GF-D8 (cell line): Measurements from ENCODE around the gene KRTAP10-6.
"Not testable (repeated sequence)": the region's sequence is repeated elsewhere in the genome, so short reads cannot be mapped to it uniquely, and the experiment has no call there.

Experiments
- DNase-seq: peaks from one replicate; lab custom pipeline; 2025; lab: John Stamatoyannopoulos, UW

KRTAP10-6 gene

DNA sequence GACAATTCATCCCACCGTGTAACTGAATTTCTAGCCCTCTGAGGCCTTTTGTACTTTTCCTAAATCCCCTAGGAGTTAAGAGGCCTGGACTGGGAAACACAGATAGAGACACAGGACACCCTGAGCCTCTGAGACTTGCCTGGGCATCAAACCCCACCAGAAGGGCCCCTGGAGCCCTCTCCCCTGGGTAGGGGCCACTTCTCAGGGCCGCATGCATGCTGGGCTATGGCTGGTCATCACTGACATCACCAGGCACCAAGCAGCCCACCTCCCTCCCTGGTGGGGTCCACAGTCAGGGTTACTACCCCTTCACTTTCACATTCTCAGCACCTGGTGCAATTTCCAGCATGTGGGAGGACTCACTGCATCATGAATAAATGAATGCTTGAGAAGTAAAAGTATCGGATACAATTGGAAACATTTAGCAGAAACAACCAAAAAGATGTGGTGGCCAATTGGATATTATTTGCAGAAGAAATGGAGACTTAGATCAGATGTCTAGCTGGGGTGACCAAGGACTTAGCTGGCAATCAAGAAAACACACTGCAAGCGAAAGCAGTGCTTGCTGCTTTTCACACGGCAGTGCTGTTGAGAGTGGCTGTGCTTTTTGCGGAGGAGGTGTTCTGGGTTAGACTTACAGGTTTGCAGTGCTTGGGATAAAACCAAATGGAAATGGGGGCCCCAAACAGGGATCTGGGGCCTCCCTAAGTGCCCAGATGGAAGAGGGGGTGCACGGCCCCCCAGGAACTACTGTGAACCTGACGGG lies 7.1 kb upstream of the KRTAP10-6 start:
- DNase-seq, result no peak

DNA sequence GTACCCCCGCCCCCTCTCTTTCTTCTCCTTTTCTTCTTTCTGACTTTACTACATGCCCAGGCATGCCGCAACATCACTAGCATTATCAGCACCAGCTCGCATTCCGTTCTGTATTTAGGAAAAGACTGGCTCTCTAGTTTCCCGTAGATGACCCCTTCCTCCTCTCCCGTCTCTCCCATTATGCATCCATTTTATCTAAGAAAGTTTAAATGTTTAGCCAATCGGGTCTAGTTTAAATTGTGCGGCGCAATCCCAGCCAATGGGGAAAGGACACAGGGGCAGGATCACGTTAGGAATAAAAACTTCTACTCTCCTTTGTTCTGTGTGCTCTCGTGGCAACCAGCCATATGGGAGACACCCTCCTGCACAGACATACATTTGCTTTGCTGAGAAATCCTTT lies 5.8 kb upstream of the KRTAP10-6 start:
- DNase-seq, result no peak

DNA sequence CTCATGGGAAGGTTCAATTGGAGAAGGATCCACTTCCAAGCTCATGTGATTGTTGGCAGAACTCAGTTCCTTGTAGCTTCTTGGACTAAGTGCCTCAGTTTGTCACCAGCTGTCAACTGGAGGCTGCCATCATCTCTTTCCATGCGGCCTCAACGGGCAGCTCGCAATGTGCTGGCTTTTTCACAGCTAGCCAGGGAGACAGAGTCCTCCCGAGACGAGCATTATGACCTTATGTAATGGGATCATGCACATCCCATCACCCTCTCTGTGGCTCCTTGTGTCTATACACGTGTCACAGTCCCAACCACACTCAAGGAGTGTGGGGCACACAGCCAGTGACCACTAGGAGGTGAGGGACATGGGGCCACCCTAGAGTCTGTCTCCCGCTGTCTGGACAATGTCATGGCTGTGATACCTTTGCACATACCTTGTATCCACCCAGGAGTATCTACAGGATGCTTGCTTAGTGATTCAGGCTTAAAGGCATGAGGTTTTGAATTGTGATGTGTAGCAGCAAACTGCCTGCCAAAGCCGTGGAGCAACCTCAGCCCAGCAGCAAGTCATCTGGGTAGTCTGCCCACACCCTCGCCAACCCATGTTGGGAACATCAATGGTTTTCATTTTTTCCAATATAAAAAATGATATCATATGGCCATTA lies 3.9 kb upstream of the KRTAP10-6 start:
- DNase-seq, result no peak

DNA sequence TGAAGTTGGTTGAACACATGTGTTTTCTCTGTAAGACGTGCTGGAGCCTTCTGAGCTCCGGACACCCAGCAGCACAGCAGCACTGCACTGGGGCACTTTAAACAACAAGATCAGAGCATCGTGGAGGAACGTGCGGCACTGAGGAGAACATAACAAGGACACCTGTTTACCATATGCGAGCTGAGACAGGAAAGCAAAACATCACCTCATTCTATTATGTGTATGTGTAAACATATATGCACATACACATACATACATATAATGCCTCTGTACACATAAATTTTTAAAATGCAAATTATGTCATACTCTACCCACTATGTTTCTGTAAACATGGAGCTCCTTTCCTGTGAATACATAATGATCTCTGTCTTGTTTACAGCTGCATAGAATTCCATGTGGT lies 3.2 kb upstream of the KRTAP10-6 start:
- DNase-seq, result no peak

DNA sequence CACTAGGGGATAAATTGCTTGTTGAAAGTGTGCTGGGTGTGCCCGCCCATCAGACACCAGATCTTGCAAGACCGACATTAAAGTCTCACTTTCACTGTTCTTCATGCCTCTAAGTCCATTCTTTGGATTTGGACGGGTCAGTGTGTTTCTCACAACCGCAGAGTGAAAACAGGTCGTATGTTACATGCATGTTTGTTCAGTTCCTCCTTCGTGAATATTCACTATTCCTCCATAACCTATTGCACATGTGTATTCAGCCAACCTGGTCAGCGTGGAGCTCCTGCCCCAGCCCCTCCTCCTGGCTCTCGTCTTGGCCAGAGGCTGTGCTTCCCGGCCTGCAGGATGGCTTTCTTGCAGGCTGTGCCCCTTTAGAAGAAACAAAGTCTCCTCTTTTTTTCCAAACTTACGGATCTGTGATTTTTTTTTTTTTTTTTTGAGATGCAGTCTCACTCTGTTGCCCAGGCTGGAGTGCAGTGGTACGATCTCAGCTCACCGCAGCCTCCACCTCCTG lies 2.2 kb upstream of the KRTAP10-6 start:
- no peak for DNase-seq

DNA sequence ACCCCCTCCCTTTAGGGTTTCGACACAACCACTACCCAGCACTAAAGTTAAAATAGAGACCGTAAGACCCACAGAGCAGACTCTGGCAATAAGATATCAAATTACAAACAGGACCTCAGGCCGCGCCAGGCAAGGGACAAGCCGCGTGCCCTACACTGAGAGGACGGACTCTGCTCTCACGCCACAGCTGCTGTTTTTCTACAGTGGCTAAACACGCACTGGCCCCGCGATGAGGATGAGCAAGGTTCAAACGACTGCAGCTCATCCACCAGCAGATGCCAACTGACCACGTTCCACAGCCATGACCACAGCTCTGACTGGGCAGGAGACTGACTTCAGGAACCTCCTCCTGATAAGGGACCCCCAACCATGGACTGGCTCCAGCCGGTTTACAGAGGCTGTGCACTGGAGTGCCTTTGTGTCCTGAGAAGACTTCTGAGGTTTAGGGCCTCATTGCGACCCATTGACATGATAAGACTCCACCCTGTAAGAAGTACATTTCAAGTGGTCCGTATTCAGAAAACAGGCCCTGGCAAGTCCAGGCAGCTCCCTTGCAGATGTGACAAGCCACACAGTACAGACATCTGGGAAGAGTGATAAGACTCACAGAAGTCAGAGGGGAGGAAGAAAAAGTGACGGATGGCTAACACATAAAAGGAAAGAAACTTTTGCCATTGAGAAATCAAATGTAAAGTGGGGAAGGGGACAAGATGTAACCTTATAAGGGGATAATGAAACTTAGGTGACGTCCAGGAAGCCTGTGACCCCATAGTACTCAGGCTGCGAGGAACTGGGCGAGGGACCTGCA lies 1.5 kb upstream of the KRTAP10-6 start:
- no peak for DNase-seq

DNA sequence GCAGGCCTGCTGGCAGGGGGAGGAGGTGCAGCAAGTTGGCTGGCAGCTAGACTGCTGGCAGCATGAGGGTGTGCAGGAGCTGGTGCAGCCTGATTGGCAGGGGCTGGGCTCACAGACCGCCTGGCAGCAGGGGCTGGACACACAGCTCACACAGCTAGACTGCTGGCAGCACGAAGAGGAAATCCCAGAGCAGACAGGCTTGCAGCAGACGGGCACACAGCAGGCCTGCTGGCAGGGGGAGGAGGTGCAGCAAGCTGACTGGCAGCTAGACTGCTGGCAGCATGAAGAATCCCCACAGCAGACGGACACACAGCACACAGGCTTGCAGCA lies 539 bp downstream of the KRTAP10-6 start:
- DNase-seq, result not testable (repeated sequence)

DNA sequence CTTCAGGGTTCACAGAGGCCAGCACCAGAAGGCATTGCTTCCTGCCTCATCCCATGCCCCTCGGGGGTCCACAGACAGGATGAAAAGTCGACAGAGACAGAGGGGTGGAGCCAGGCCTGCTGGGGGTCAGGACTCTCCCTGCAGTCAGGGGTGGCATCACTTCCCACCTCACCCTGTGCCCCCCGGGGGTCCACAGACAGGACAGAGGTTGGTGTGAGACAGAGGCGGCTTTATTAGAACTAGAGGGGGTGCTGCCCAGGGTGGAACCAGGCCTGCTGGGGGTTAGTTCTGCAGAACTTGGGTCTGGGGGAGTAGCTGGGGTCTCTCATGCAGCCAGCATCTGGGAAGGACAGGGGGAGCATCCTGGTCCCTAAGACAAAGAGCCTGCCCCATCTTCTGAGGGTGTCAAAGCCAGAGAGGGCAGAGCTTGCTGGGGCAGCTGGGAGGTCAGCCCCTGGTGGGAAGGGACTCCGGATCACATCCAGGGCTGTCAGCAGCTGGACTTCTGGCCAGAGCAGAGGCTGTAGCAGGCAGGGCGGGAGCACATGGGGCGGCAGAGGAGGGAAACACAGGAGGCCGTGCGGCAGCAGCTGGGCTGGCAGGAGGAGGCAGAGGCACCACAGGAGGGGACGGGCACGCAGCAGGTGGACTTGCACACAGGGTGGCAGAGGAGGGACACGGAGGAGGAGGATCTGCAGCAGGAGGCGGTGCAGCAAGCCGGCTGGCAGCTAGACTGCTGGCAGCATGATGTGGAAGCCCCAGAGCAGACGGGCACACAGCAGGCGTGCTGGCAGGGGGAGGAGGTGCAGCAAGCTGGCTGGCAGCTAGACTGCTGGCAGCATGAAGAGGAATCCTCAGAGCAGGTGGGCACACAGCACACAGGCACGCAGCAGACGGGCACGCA lies 1.2 kb downstream of the KRTAP10-6 start:
- DNase-seq, result not testable (repeated sequence)

DNA sequence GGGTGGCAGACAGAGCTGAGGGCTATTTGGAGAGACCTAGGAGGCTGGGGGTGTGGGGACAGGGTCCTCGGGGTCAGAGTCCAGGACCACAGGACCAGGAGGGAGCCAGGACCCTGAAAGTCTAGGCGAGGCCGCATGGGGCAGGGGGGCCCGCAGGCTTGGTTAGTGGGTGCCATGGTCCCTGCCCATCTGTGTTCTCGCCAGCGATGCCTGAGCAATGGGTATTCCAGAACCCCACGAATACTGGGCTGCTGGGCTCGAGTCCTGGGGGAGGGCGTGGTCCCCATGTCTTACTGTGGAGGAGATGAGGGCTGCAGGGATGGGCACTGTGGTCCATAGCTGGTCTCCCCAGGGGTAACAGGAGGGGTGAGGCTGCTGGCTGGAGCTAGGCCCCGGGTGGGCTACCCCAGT lies 2.0 kb downstream of the KRTAP10-6 start:
- no peak for DNase-seq

DNA sequence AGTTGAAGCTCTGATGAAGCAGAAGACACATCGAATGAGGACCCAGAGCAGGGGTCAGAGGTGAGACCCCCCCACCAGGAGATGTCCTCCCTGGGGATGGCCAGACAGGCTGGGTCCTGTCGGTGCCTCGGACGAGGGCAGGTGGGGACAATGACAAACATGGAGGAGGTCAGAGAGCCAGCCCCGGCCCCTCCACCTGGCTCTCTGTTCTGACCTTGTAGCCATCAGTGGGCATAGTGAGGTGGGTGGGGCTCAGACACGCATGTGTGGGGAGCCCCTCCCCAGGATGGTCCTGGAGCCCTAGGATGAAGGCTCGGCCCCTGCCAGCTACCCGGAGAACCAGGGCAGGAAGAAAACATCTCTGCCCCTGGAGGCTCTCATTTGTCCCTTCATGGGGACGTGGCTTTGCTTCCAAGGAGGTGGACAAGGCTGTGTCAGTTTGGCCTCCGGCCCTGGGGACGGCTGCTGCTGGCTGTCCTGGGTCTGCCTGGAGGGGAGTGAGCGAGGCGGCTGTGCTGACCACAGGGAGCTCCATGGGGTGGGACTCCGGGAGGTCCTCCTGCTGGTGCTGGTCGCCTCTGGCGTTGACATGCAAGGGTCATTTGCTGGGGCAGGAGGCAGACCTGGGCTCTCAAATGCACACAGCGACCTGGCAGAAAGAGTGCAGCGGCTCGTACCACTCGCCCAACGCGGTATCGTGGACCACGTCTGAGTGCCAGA lies 2.6 kb downstream of the KRTAP10-6 start:
- DNase-seq, result no peak

DNA sequence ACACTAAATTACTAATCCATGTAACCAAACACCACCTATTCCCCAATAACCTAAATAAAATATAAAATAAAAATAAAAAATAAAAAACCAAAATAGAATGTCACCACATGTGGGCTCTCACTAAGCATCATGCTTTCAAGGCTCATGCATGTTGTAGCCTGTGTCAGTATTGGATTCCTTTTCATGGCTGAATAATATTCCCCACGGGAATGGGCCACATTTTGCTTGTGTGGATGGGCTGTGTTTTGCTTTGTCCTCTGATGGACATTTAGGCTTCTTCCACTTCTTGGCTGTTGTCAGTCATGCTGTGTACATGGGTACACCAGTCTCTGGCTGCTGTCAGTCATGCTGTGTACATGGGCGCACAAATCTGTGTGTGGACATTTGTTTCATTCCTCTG lies 3.2 kb downstream of the KRTAP10-6 start:
- DNase-seq, result no peak

DNA sequence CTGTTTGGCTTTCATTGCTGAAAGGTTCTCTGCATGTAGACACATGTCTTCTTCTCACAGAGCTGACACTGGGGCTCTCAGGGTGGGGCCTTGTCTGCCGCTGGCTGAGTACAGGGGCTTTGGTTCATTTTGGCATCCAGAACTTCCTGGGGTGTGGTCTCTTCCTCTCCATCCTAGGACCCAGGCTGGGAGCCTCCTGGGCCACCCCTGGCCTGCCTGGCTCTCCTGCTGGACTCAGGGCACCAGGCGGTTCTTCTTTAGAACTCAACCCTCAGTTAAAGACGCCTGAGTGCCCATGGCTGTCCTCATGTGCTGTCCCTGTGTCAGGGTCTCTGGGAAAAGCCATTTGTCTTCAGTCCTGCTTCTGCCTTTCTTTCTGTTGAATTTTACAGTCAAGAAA lies 6.4 kb downstream of the KRTAP10-6 start:
- no peak for DNase-seq

DNA sequence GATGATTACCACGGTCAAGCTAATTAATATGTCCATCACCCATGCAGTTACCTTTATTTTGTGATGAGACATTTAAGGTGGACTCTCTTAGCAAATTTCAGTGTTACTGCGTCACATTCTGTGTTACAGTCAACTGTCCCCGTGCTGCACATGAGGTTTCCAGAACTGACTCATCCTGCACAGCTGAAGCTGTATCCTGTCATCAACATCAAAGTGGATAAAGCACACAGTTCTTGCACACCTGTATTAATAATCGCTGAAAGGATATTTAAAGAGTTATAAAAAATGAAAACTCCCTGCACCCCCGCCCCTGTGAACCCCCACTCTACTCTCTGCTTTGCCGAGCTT lies 8.5 kb downstream of the KRTAP10-6 start:
- DNase-seq, result no peak

DNA sequence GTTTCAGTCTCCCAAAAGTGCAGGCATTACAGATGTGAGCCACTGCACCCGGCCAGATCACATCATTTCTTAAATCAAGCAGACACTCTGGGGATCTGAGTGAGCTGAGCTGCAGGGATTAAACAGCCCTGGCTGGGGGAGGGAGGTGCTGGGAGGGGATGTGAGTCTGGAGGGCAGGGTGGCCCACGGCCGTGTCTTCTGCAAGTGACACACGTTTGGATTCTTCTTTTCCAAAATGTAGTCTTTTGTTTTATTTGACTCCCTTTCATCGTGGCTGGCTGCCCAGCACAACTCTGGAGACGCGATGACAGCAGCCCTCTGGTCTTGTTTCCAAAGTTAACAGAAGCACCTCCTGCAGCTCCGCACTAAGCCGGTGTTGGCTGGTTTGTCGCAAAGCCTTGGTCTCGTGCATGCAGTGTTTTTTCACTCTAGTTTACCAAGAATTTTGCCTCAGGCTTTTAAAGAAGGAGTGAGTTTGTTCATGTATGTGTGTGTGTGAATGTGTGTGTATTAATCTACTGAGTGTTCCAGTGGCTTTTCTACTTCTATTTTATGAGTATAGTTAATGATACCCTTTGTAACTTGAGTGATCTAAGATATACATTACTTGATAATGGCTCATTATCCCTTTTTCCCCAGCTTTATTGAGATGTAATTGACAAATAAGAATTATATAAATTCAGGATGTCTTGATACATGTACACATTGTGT lies 9.1 kb downstream of the KRTAP10-6 start:
- DNase-seq, result no peak

DNA sequence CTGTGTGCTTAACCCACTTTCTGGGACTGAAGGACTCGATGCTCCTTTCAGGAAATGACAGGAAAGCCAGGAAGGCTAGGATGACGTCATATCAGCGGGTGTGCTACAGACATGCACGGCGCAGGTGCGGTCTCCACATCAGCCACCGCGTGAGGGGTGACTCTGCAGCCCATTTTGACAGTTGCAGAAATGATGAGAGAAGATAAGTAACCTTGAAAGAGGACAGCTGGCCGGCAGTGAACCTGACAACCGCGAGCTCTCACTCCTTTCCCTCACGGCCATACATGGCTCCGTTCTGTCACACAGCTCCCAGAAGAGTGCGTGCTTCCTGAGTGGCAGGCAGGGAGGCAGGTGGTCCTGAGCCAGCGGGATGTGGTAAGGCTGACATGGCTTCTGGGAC lies 10.2 kb downstream of the KRTAP10-6 start:
- no peak for DNase-seq

DNA sequence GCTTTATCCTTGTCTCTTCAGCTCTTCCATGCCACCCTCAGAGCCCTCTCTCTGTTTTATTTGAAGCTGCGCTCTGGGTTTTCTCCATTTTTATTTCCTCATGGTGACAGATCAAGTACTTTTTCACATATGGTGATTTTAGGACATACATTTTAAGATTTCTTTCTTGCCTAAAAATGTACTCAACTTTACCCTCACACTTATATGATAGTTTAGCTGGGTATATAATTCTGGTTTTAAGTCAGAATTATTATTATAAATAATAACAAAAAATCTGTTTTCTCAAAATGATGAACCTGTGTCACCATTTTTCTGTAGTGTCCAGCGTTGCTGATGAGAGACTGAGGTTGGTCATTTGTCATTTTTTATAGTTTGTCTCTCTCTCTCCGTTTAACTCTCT lies 11.1 kb downstream of the KRTAP10-6 start:
- no peak for DNase-seq

DNA sequence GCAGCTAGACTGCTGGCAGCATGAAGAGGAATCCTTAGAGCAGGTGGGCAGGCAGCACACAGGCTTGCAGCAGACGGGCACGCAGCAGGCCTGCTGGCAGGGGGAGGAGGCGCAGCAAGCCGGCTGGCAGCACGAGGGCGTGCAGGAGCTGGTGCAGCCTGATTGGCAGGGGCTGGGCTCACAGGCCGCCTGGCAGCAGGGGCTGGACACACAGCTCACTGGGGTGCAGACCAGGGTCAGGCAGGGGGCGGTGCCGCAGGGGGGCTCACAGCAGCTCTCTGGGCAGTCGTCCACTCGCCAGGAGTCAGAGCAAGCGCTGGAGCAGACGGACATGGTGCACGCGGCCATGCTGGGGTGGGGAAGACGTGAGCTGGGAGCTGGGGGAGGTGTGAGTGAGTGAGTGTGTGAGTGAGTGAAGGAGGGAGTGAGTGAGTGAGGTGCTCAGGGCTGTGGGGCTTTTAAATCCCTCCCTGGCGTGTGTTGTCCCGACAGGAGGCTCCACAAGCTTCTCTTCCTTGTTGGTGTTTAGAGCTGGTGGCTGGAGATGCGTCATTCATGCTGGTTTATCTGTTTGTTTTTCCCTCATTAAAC lies 12.0 kb downstream of the KRTAP10-6 start, which contains the start of gene KRTAP10-5:
Gene KRTAP10-5 (minus strand): TSS at position 374 of the 591 bp plus-strand sequence. CDS start 26 bp downstream, at position 348.
- DNase-seq, result not testable (repeated sequence)

DNA sequence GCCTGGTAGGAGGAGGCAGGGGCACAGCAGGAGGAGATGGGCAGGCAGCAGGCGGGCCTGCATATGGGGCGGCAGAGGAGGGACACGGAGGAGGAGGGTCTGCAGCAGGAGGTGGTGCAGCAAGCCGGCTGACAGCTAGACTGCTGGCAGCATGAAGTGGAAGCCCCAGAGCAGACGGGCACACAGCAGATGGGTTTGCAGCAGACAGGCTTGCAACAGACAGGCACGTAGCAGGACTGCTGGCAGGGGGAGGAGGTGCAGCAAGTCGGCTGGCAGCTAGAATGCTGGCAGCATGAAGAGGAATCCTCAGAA lies 12.5 kb downstream of the KRTAP10-6 start:
- no peak for DNase-seq

DNA sequence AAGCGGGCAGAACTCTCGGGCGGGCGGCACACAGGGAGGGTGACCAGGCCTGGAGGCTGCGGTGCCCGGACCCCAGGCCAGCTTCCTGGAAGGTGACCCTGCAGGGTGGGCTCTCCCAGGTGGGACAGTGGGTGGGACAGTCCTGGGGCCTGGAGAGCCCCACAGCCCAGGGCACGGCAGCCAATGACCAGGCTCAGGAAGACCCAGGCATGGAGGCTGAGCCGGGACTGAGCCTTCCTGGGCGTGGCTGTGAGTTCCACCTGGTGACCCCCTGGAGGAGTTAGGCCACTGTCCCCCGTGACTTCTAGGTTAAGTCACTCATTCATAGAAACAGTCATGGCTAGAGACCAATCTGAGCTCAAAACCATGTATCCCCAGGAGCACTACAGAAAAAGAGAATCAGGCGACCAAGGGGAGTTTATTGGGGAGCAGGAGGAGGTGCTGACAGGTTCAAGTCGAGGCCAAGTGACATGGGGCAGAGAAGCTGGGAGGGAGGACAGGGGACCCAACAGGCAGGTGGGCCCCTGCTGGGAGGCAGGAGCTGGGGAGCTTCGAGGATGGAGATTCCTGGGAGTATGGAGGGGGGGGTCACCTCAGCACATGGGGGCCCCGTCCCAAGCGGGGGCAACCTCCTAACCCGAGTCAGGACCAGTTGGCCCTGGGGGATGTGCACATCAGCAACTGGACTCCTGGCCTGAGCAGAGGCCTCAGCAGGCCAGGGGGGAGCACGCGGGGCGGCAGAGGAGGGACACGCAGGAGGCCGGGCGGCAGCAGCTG lies 13.1 kb downstream of the KRTAP10-6 start:
- DNase-seq, result no peak
